ENCODE data around the gene THEMIS.

DNA sequence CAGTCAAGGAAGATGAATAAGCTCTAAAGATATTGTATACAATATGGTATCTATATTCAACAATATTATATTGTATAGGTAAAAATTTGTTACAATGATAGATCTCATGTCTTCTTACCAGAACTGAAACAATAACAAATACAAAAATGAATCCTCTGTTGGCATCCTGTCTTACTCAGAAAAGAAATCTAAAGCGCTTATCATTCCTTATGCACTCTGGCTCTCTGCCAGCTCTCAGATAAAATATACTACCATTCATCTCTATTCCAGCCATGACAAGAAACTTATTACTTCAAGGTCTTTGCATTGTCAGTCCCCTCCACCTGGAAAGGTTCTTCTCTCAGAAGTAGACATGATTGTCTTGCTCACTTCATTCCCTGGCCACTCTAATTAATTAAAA lies 138.6 kb downstream of the THEMIS start:
- TF ChIP-seq EZH2phosphoT487 (IDR thresholded peaks at IDR 0.05; ENCODE audit: low read depth), result no peak
- TF ChIP-seq, protein P1, sequence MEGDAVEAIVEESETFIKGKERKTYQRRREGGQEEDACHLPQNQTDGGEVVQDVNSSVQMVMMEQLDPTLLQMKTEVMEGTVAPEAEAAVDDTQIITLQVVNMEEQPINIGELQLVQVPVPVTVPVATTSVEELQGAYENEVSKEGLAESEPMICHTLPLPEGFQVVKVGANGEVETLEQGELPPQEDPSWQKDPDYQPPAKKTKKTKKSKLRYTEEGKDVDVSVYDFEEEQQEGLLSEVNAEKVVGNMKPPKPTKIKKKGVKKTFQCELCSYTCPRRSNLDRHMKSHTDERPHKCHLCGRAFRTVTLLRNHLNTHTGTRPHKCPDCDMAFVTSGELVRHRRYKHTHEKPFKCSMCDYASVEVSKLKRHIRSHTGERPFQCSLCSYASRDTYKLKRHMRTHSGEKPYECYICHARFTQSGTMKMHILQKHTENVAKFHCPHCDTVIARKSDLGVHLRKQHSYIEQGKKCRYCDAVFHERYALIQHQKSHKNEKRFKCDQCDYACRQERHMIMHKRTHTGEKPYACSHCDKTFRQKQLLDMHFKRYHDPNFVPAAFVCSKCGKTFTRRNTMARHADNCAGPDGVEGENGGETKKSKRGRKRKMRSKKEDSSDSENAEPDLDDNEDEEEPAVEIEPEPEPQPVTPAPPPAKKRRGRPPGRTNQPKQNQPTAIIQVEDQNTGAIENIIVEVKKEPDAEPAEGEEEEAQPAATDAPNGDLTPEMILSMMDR (IDR thresholded peaks at IDR 0.05; ENCODE audit: low read depth, low read length), result no peak
